ENCODE results near the gene RPUSD3.

- TF ChIP-seq, protein P1, sequence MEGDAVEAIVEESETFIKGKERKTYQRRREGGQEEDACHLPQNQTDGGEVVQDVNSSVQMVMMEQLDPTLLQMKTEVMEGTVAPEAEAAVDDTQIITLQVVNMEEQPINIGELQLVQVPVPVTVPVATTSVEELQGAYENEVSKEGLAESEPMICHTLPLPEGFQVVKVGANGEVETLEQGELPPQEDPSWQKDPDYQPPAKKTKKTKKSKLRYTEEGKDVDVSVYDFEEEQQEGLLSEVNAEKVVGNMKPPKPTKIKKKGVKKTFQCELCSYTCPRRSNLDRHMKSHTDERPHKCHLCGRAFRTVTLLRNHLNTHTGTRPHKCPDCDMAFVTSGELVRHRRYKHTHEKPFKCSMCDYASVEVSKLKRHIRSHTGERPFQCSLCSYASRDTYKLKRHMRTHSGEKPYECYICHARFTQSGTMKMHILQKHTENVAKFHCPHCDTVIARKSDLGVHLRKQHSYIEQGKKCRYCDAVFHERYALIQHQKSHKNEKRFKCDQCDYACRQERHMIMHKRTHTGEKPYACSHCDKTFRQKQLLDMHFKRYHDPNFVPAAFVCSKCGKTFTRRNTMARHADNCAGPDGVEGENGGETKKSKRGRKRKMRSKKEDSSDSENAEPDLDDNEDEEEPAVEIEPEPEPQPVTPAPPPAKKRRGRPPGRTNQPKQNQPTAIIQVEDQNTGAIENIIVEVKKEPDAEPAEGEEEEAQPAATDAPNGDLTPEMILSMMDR (IDR thresholded peaks at IDR 0.05; ENCODE audit: insufficient read depth, low read length, poor library complexity, severe bottlenecking) = no peak
- no peak for TF ChIP-seq EZH2phosphoT487 (conservative IDR thresholded peaks at IDR 0.05; ENCODE audit: low read length)
Measured at GRCh38 chr3:9834520-9835380, 9.1 kb downstream of the RPUSD3 start.
